Activated naive CD4-positive, alpha-beta T cell treated with anti-CD3 and anti-CD28 coated beads, Interleukin-2, amount 50 U/mL, for 24 hours (primary cell): ENCODE measurements around the gene KRTAP10-4.
"Not testable (repeated sequence)": the region's sequence is repeated elsewhere in the genome, so short reads cannot be mapped to it uniquely, and the experiment has no call there.

ENCODE experiments used
- H3K27ac Mint-ChIP-seq: one replicate; pipeline ENCODE4 v1.8.0; 2021; ENCODE audit warnings: mild to moderate bottlenecking, mixed read lengths
- H3K27me3 Mint-ChIP-seq: one replicate; pipeline ENCODE4 v1.8.0; 2021; ENCODE audit warnings: mixed read lengths
- H3K36me3 Mint-ChIP-seq: one replicate; pipeline ENCODE4 v1.8.0; 2021; ENCODE audit warnings: mixed read lengths
- H3K4me1 Mint-ChIP-seq: one replicate; pipeline ENCODE4 v1.8.0; 2021; ENCODE audit warnings: mixed read lengths
- H3K4me3 Mint-ChIP-seq: one replicate; pipeline ENCODE4 v1.8.0; 2021; ENCODE audit warnings: mild to moderate bottlenecking, mixed read lengths
- H3K9me3 Mint-ChIP-seq: one replicate; pipeline ENCODE4 v1.8.0; 2021; ENCODE audit warnings: mixed read lengths

Gene KRTAP10-4

DNA sequence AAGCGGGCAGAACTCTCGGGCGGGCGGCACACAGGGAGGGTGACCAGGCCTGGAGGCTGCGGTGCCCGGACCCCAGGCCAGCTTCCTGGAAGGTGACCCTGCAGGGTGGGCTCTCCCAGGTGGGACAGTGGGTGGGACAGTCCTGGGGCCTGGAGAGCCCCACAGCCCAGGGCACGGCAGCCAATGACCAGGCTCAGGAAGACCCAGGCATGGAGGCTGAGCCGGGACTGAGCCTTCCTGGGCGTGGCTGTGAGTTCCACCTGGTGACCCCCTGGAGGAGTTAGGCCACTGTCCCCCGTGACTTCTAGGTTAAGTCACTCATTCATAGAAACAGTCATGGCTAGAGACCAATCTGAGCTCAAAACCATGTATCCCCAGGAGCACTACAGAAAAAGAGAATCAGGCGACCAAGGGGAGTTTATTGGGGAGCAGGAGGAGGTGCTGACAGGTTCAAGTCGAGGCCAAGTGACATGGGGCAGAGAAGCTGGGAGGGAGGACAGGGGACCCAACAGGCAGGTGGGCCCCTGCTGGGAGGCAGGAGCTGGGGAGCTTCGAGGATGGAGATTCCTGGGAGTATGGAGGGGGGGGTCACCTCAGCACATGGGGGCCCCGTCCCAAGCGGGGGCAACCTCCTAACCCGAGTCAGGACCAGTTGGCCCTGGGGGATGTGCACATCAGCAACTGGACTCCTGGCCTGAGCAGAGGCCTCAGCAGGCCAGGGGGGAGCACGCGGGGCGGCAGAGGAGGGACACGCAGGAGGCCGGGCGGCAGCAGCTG is 5.7 kb downstream of the KRTAP10-4 start:
- Mint-ChIP-seq H3K27ac (no peak overlapping the region), H3K4me1 (peaks cover 36% of the 10 kb centered on the region), H3K9me3 (peaks cover 11% of the 10 kb centered on the region), H3K27me3 (no peaks in the 10 kb centered on the region), H3K4me3 (no peak overlapping the region), H3K36me3 (peaks cover 5% of the 10 kb centered on the region)

DNA sequence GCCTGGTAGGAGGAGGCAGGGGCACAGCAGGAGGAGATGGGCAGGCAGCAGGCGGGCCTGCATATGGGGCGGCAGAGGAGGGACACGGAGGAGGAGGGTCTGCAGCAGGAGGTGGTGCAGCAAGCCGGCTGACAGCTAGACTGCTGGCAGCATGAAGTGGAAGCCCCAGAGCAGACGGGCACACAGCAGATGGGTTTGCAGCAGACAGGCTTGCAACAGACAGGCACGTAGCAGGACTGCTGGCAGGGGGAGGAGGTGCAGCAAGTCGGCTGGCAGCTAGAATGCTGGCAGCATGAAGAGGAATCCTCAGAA is 6.3 kb downstream of the KRTAP10-4 start:
- H3K9me3 Mint-ChIP-seq, result peaks cover 11% of the 10 kb centered on the region
- H3K36me3 Mint-ChIP-seq, result peaks cover 5% of the 10 kb centered on the region
- H3K27me3 Mint-ChIP-seq, result no peaks in the 10 kb centered on the region
- peaks cover 40% of the 10 kb centered on the region for H3K4me1 Mint-ChIP-seq
- no peak overlapping the region for H3K27ac Mint-ChIP-seq
- H3K4me3 Mint-ChIP-seq, result no peak overlapping the region

- not testable (repeated sequence) for H3K27me3 Mint-ChIP-seq, H3K4me3 Mint-ChIP-seq
These were observed 6.8 kb downstream of the KRTAP10-4 start, which contains the start of gene KRTAP10-5 for GRCh38 chr21:44580231-44580821. Gene KRTAP10-5, minus strand, starts transcription at chr21:44580604. Its CDS starts 26 bp downstream, at chr21:44580578.

DNA sequence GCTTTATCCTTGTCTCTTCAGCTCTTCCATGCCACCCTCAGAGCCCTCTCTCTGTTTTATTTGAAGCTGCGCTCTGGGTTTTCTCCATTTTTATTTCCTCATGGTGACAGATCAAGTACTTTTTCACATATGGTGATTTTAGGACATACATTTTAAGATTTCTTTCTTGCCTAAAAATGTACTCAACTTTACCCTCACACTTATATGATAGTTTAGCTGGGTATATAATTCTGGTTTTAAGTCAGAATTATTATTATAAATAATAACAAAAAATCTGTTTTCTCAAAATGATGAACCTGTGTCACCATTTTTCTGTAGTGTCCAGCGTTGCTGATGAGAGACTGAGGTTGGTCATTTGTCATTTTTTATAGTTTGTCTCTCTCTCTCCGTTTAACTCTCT is 7.6 kb downstream of the KRTAP10-4 start:
- H3K27me3 Mint-ChIP-seq, result no peaks in the 10 kb centered on the region
- H3K4me1 Mint-ChIP-seq, result peaks cover 46% of the 10 kb centered on the region
- peaks cover 5% of the 10 kb centered on the region for H3K36me3 Mint-ChIP-seq
- H3K27ac Mint-ChIP-seq, result no peak overlapping the region
- peaks cover 11% of the 10 kb centered on the region for H3K9me3 Mint-ChIP-seq
- H3K4me3 Mint-ChIP-seq, result no peak overlapping the region

More at GRCh38 chr21:44580231-44580821, 6.8 kb downstream of the KRTAP10-4 start, which contains the start of gene KRTAP10-5:
- Mint-ChIP-seq H3K9me3 (peaks cover 11% of the 10 kb centered on the region), H3K4me1 (peaks cover 42% of the 10 kb centered on the region), H3K27ac (peak within 1 kb of the TSS; percentile 12)
- H3K36me3 Mint-ChIP-seq, result not testable (repeated sequence)

GRCh38 chr21:44582055-44582454 is 8.5 kb downstream of the KRTAP10-4 start:
- H3K4me1 Mint-ChIP-seq, result peaks cover 46% of the 10 kb centered on the region
- H3K9me3 Mint-ChIP-seq, result peaks cover 11% of the 10 kb centered on the region
- no peaks in the 10 kb centered on the region for H3K27me3 Mint-ChIP-seq

DNA sequence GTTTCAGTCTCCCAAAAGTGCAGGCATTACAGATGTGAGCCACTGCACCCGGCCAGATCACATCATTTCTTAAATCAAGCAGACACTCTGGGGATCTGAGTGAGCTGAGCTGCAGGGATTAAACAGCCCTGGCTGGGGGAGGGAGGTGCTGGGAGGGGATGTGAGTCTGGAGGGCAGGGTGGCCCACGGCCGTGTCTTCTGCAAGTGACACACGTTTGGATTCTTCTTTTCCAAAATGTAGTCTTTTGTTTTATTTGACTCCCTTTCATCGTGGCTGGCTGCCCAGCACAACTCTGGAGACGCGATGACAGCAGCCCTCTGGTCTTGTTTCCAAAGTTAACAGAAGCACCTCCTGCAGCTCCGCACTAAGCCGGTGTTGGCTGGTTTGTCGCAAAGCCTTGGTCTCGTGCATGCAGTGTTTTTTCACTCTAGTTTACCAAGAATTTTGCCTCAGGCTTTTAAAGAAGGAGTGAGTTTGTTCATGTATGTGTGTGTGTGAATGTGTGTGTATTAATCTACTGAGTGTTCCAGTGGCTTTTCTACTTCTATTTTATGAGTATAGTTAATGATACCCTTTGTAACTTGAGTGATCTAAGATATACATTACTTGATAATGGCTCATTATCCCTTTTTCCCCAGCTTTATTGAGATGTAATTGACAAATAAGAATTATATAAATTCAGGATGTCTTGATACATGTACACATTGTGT is 9.7 kb downstream of the KRTAP10-4 start:
- H3K27me3 Mint-ChIP-seq, result no peaks in the 10 kb centered on the region
- peaks cover 46% of the 10 kb centered on the region for H3K4me1 Mint-ChIP-seq
- no peak overlapping the region for H3K27ac Mint-ChIP-seq
- H3K36me3 Mint-ChIP-seq, result peaks cover 3% of the 10 kb centered on the region
- H3K4me3 Mint-ChIP-seq, result no peak overlapping the region
- peaks cover 11% of the 10 kb centered on the region for H3K9me3 Mint-ChIP-seq

More at GRCh38 chr21:44582055-44582454, 8.5 kb downstream of the KRTAP10-4 start:
- H3K4me3 Mint-ChIP-seq, result no peak overlapping the region
- no peak overlapping the region for H3K27ac Mint-ChIP-seq
- H3K36me3 Mint-ChIP-seq, result peaks cover 5% of the 10 kb centered on the region

DNA sequence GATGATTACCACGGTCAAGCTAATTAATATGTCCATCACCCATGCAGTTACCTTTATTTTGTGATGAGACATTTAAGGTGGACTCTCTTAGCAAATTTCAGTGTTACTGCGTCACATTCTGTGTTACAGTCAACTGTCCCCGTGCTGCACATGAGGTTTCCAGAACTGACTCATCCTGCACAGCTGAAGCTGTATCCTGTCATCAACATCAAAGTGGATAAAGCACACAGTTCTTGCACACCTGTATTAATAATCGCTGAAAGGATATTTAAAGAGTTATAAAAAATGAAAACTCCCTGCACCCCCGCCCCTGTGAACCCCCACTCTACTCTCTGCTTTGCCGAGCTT is 10.2 kb downstream of the KRTAP10-4 start:
- Mint-ChIP-seq H3K4me1 (peaks cover 46% of the 10 kb centered on the region), H3K4me3 (no peak overlapping the region), H3K9me3 (peaks cover 11% of the 10 kb centered on the region), H3K27me3 (no peaks in the 10 kb centered on the region), H3K27ac (no peak overlapping the region), H3K36me3 (peaks cover 3% of the 10 kb centered on the region)

DNA sequence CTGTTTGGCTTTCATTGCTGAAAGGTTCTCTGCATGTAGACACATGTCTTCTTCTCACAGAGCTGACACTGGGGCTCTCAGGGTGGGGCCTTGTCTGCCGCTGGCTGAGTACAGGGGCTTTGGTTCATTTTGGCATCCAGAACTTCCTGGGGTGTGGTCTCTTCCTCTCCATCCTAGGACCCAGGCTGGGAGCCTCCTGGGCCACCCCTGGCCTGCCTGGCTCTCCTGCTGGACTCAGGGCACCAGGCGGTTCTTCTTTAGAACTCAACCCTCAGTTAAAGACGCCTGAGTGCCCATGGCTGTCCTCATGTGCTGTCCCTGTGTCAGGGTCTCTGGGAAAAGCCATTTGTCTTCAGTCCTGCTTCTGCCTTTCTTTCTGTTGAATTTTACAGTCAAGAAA is 12.4 kb downstream of the KRTAP10-4 start:
- H3K27me3 Mint-ChIP-seq, result no peaks in the 10 kb centered on the region
- no peak overlapping the region for H3K4me3 Mint-ChIP-seq
- peaks cover 9% of the 10 kb centered on the region for H3K9me3 Mint-ChIP-seq
- no peak overlapping the region for H3K27ac Mint-ChIP-seq
- peaks cover 3% of the 10 kb centered on the region for H3K36me3 Mint-ChIP-seq
- peaks cover 41% of the 10 kb centered on the region for H3K4me1 Mint-ChIP-seq

- Mint-ChIP-seq H3K4me3 (no peak overlapping the region), H3K4me1 (peaks cover 11% of the 10 kb centered on the region), H3K36me3 (no peaks in the 10 kb centered on the region), H3K27me3 (no peaks in the 10 kb centered on the region), H3K9me3 (no peaks in the 10 kb centered on the region), H3K27ac (no peak overlapping the region)
These were observed 15.6 kb downstream of the KRTAP10-4 start for GRCh38 chr21:44589094-44589493.

DNA sequence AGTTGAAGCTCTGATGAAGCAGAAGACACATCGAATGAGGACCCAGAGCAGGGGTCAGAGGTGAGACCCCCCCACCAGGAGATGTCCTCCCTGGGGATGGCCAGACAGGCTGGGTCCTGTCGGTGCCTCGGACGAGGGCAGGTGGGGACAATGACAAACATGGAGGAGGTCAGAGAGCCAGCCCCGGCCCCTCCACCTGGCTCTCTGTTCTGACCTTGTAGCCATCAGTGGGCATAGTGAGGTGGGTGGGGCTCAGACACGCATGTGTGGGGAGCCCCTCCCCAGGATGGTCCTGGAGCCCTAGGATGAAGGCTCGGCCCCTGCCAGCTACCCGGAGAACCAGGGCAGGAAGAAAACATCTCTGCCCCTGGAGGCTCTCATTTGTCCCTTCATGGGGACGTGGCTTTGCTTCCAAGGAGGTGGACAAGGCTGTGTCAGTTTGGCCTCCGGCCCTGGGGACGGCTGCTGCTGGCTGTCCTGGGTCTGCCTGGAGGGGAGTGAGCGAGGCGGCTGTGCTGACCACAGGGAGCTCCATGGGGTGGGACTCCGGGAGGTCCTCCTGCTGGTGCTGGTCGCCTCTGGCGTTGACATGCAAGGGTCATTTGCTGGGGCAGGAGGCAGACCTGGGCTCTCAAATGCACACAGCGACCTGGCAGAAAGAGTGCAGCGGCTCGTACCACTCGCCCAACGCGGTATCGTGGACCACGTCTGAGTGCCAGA is 16.2 kb downstream of the KRTAP10-4 start:
- H3K27ac Mint-ChIP-seq, result no peak overlapping the region
- H3K36me3 Mint-ChIP-seq, result no peaks in the 10 kb centered on the region
- H3K4me3 Mint-ChIP-seq, result no peak overlapping the region
- H3K27me3 Mint-ChIP-seq, result no peaks in the 10 kb centered on the region
- H3K4me1 Mint-ChIP-seq, result peaks cover 6% of the 10 kb centered on the region
- no peaks in the 10 kb centered on the region for H3K9me3 Mint-ChIP-seq

- H3K9me3 Mint-ChIP-seq, result no peaks in the 10 kb centered on the region
- peaks cover 7% of the 10 kb centered on the region for H3K4me1 Mint-ChIP-seq
- no peak overlapping the region for H3K4me3 Mint-ChIP-seq
- H3K27me3 Mint-ChIP-seq, result no peaks in the 10 kb centered on the region
- H3K27ac Mint-ChIP-seq, result no peak overlapping the region
- H3K36me3 Mint-ChIP-seq, result no peaks in the 10 kb centered on the region
These were observed 16.8 kb downstream of the KRTAP10-4 start for GRCh38 chr21:44590311-44590721.

DNA sequence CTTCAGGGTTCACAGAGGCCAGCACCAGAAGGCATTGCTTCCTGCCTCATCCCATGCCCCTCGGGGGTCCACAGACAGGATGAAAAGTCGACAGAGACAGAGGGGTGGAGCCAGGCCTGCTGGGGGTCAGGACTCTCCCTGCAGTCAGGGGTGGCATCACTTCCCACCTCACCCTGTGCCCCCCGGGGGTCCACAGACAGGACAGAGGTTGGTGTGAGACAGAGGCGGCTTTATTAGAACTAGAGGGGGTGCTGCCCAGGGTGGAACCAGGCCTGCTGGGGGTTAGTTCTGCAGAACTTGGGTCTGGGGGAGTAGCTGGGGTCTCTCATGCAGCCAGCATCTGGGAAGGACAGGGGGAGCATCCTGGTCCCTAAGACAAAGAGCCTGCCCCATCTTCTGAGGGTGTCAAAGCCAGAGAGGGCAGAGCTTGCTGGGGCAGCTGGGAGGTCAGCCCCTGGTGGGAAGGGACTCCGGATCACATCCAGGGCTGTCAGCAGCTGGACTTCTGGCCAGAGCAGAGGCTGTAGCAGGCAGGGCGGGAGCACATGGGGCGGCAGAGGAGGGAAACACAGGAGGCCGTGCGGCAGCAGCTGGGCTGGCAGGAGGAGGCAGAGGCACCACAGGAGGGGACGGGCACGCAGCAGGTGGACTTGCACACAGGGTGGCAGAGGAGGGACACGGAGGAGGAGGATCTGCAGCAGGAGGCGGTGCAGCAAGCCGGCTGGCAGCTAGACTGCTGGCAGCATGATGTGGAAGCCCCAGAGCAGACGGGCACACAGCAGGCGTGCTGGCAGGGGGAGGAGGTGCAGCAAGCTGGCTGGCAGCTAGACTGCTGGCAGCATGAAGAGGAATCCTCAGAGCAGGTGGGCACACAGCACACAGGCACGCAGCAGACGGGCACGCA is 17.6 kb downstream of the KRTAP10-4 start:
- not testable (repeated sequence) for H3K4me1 Mint-ChIP-seq, H3K36me3 Mint-ChIP-seq, H3K27ac Mint-ChIP-seq, H3K27me3 Mint-ChIP-seq, H3K4me3 Mint-ChIP-seq, H3K9me3 Mint-ChIP-seq

DNA sequence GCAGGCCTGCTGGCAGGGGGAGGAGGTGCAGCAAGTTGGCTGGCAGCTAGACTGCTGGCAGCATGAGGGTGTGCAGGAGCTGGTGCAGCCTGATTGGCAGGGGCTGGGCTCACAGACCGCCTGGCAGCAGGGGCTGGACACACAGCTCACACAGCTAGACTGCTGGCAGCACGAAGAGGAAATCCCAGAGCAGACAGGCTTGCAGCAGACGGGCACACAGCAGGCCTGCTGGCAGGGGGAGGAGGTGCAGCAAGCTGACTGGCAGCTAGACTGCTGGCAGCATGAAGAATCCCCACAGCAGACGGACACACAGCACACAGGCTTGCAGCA is 18.2 kb downstream of the KRTAP10-4 start:
- H3K4me1 Mint-ChIP-seq, H3K9me3 Mint-ChIP-seq, H3K4me3 Mint-ChIP-seq, H3K27ac Mint-ChIP-seq, H3K36me3 Mint-ChIP-seq, H3K27me3 Mint-ChIP-seq: not testable (repeated sequence)

DNA sequence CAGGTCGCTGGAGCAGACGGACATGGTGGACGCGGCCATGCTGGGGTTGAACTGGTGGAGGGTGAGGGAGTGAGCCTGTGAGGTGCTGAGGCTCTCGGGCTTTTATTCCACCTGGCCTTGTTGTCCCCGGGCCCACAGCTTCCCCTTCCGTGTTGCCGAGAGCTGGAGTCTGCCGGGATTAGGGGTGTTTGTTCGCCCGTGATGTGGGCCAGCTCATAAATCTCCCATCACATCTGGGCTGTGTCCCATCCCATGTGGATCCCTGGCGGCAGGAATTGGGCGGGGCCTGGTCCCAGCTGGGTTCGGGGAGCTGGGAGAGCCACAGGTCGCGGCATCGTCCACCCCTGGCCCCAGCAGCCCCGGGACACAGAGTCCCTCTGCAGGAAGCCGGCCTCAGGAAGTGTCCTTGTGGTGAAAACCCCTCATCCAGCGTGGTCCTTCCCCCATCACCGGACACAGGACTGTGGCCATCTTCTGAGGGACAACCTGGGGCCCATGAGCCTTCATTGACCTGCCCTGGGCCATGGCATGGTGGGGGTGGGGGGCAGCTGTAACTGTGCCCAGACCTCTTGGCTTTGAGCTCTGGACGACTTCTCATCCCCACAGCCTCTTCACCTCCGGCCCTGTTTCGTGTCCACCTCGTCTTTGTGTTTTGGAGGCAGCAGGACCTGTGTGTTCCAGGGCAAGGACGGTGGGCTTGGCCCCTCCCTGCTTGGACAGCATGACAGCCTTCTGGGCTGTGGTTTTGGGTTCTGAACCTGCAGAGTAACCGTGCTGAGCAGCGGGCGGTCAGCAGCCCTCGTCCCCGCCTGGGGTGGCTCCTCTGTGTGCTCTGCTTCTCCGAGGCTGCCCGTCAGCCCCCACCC is 19.1 kb downstream of the KRTAP10-4 start, which contains the start of gene KRTAP10-6:
KRTAP10-6 (minus strand) TSS at position 60 of the 866 bp plus-strand sequence; CDS start at position 39, 21 bp downstream.
- Mint-ChIP-seq H3K27me3 (no peaks in the 10 kb centered on the region), H3K9me3 (no peaks in the 10 kb centered on the region), H3K36me3 (no peaks in the 10 kb centered on the region), H3K4me1 (peaks cover 3% of the 10 kb centered on the region), H3K27ac (no peak within 1 kb of the TSS), H3K4me3 (no peak within 1 kb of the TSS)
